Measurements from ENCODE around the gene CNIH1.
"Not testable (repeated sequence)": the region's sequence is repeated elsewhere in the genome, so short reads cannot be mapped to it uniquely, and the experiment has no call there.

Gene CNIH1

GRCh38 chr14:54435500-54435981, 5.6 kb downstream of the CNIH1 start:
- H3K27ac Mint-ChIP-seq, result no peak overlapping the region
- H3K4me3 Mint-ChIP-seq, result no peak overlapping the region
- H3K4me1 Mint-ChIP-seq (ENCODE audit: low read depth), result peaks cover 54% of the 10 kb centered on the region
- intact Hi-C loops (cut with micrococcal nuclease), result no loop called here
- H3K36me3 Mint-ChIP-seq (ENCODE audit: low read depth), result peaks cover 53% of the 10 kb centered on the region
- H3K27me3 Mint-ChIP-seq, result no peaks in the 10 kb centered on the region
- H3K9me3 Mint-ChIP-seq, result no peaks in the 10 kb centered on the region

- intact Hi-C loops (cut with micrococcal nuclease), result no loop called here
- no peaks in the 10 kb centered on the region for H3K27me3 Mint-ChIP-seq
- H3K9me3 Mint-ChIP-seq, result no peaks in the 10 kb centered on the region
- peaks cover 74% of the 10 kb centered on the region for H3K36me3 Mint-ChIP-seq (ENCODE audit: low read depth)
- no peak overlapping the region for H3K27ac Mint-ChIP-seq
- peaks cover under 1% of the 10 kb centered on the region for H3K4me1 Mint-ChIP-seq (ENCODE audit: low read depth)
- H3K4me3 Mint-ChIP-seq, result no peak overlapping the region
Observed at GRCh38 chr14:54428527-54428926, 12.6 kb downstream of the CNIH1 start.

DNA sequence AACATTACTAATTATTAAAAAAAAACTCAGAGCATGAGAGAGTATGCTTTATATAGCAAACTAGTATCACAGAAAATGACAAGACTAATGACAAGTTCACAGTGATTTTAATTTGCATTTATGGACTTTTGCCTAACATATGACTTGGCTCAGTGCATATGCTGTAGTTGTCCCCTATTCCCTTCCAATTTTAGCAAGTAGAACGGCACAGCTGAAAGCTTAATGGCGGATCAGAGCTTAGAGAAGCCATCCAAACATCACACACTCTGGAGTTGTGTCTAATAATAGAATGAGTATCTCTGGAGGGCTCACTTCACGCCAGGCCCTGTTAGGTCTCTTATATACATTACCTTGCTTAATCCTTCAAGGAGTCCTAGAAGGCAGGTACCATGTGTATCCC, 13.3 kb downstream of the CNIH1 start:
- intact Hi-C loops (cut with micrococcal nuclease), result no loop called here
- no peaks in the 10 kb centered on the region for H3K9me3 Mint-ChIP-seq
- no peak overlapping the region for H3K4me3 Mint-ChIP-seq
- no peak overlapping the region for H3K27ac Mint-ChIP-seq
- peaks cover 70% of the 10 kb centered on the region for H3K36me3 Mint-ChIP-seq (ENCODE audit: low read depth)
- no peaks in the 10 kb centered on the region for H3K27me3 Mint-ChIP-seq
- H3K4me1 Mint-ChIP-seq (ENCODE audit: low read depth), result no peaks in the 10 kb centered on the region

DNA sequence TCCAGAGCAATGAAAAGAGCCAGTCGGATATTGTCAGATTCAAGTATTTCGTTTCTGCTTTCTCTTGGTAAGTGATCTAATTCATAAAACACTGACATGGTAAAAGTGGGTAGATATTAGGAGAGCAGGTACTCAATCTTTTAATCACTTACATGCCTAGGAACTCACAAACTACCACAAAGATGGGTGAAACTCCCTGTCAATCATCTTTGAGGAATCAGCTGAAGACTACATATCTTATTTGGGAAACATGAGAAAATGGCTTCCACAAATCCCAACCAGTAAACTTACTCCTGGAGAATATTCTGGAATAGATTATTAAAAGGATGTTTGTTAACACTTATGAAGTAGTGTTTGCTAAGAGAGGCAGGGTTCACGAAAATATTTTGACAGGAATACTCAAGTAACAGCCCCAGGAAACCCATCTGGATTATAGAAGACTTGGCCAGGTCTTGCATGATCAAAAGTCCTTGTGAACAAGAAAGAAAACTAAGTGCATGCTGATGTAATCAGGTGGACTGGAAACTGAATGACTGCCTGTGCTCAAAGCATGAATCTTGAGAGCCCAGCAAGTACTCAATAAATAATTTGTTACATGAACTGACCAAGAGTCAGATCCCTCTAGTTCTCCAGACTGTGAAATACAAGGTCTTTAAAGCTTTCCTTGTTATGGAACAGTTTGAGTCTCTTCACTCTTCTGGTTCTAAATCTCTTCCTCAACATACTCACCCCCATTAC, 15.5 kb downstream of the CNIH1 start:
- Mint-ChIP-seq H3K27me3 (no peaks in the 10 kb centered on the region), H3K36me3 (ENCODE audit: low read depth) (peaks cover 62% of the 10 kb centered on the region), H3K4me1 (ENCODE audit: low read depth) (peaks cover 2% of the 10 kb centered on the region), H3K9me3 (no peaks in the 10 kb centered on the region), H3K27ac (no peak overlapping the region), H3K4me3 (no peak overlapping the region)
- intact Hi-C loops (cut with micrococcal nuclease), result no loop called here

- no peaks in the 10 kb centered on the region for H3K27me3 Mint-ChIP-seq
- no peak overlapping the region for H3K4me3 Mint-ChIP-seq
- intact Hi-C loops (cut with micrococcal nuclease), result no loop called here
- no peaks in the 10 kb centered on the region for H3K9me3 Mint-ChIP-seq
- peaks cover 58% of the 10 kb centered on the region for H3K36me3 Mint-ChIP-seq (ENCODE audit: low read depth)
- no peak overlapping the region for H3K27ac Mint-ChIP-seq
- H3K4me1 Mint-ChIP-seq (ENCODE audit: low read depth), result peaks cover 8% of the 10 kb centered on the region
Observed at GRCh38 chr14:54425068-54425467, 16.1 kb downstream of the CNIH1 start.

- Mint-ChIP-seq H3K27me3 (no peaks in the 10 kb centered on the region), H3K4me1 (ENCODE audit: low read depth) (peaks cover 8% of the 10 kb centered on the region), H3K27ac (no peak overlapping the region), H3K4me3 (no peak overlapping the region), H3K36me3 (ENCODE audit: low read depth) (peaks cover 52% of the 10 kb centered on the region), H3K9me3 (no peaks in the 10 kb centered on the region)
- intact Hi-C loops (cut with micrococcal nuclease), result no loop called here
Observed at GRCh38 chr14:54424479-54424901, 16.7 kb downstream of the CNIH1 start.

DNA sequence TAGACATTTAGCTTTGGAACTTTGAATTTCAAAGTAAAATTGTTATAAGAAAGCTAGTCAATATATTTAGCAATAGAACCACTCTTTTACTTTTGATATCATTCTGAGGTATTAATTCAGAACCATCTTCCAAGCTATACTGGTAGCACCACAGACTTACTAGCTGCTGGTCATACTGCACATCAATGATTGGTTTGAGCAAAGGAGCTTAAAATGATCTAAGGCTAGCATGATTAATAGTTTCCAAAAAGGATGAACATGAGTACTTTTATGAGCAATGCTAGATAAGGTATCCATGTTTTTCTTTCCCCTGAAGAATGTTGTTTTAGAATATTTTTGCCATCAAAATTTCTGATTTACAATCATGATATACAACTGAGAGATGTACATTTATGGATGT, 17.2 kb downstream of the CNIH1 start:
- Mint-ChIP-seq H3K4me3 (no peak overlapping the region), H3K36me3 (ENCODE audit: low read depth) (peaks cover 47% of the 10 kb centered on the region), H3K27me3 (no peaks in the 10 kb centered on the region), H3K9me3 (no peaks in the 10 kb centered on the region), H3K4me1 (ENCODE audit: low read depth) (peaks cover 8% of the 10 kb centered on the region), H3K27ac (no peak overlapping the region)
- intact Hi-C loops (cut with micrococcal nuclease), result no loop called here

GRCh38 chr14:54420478-54421142, 20.6 kb downstream of the CNIH1 start:
- no peaks in the 10 kb centered on the region for H3K27me3 Mint-ChIP-seq
- H3K36me3 Mint-ChIP-seq (ENCODE audit: low read depth), result peaks cover 24% of the 10 kb centered on the region
- H3K27ac Mint-ChIP-seq, result peak overlapping the region; percentile 22
- H3K4me3 Mint-ChIP-seq, result no peak overlapping the region
- no peaks in the 10 kb centered on the region for H3K9me3 Mint-ChIP-seq
- peaks cover 8% of the 10 kb centered on the region for H3K4me1 Mint-ChIP-seq (ENCODE audit: low read depth)
- intact Hi-C loops (cut with micrococcal nuclease), result no loop called here

- intact Hi-C loops (cut with micrococcal nuclease), result no loop called here
- Mint-ChIP-seq H3K27ac (no peak overlapping the region), H3K4me3 (no peak overlapping the region), H3K9me3 (no peaks in the 10 kb centered on the region), H3K27me3 (no peaks in the 10 kb centered on the region), H3K36me3 (ENCODE audit: low read depth) (peaks cover 14% of the 10 kb centered on the region), H3K4me1 (ENCODE audit: low read depth) (no peaks in the 10 kb centered on the region)
Observed at GRCh38 chr14:54411371-54411770, 29.8 kb downstream of the CNIH1 start.

- peaks cover 16% of the 10 kb centered on the region for H3K36me3 Mint-ChIP-seq (ENCODE audit: low read depth)
- no peak overlapping the region for H3K4me3 Mint-ChIP-seq
- no peaks in the 10 kb centered on the region for H3K27me3 Mint-ChIP-seq
- H3K9me3 Mint-ChIP-seq, result no peaks in the 10 kb centered on the region
- no peaks in the 10 kb centered on the region for H3K4me1 Mint-ChIP-seq (ENCODE audit: low read depth)
- intact Hi-C loops (cut with micrococcal nuclease), result no loop called here
- no peak overlapping the region for H3K27ac Mint-ChIP-seq
Observed at GRCh38 chr14:54410215-54410614, 31.0 kb downstream of the CNIH1 start.

DNA sequence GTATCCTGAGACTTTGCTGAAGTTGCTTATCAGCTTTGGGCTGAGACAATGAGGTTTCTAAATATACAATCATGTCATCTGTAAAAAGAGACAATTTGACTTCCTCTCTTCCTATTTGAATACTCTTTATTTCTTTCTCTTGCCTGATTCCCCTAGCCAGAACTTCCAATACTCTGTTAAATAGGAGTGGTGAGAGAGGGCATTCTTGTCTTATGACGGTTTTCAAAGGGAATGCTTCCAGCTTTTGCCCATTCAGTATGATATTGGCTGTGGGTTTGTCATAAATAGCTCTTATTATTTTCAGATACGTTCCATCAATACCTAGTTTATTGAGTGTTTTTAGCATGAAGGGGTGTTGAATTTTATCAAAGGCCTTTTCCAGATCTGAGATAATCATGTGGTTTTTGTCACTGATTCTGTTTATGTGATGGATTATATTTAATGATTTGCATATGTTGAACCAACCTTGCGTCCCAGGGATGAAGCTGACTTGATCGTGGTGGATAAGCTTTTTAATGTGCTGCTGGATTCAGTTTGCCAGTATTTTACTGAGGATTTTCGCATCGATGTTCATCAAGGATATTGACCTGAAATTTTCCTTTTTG, 37.7 kb downstream of the CNIH1 start:
- intact Hi-C loops (cut with micrococcal nuclease); H3K9me3 Mint-ChIP-seq; H3K4me3 Mint-ChIP-seq; H3K27me3 Mint-ChIP-seq; H3K27ac Mint-ChIP-seq: not testable (repeated sequence)
- H3K4me1 Mint-ChIP-seq (ENCODE audit: low read depth), result peaks cover 10% of the 10 kb centered on the region
- H3K36me3 Mint-ChIP-seq (ENCODE audit: low read depth), result peaks cover 11% of the 10 kb centered on the region

DNA sequence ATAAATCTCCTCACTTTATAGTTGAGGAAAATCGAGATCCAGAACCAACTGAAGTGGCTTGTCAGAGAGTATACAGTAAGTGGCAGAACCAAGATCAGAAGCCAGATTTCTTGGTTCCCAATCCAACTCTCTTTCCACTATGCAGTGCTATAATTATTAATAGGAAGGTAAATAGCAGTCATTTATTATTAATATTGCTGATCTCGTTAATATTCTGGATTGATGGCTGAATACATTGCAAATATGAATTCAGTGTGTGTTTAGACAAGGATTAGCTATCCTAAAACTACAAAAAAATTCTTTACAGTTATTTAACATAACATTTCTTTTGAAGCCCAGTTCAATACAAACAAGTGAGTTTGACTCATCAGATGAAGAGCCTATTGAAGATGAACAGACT, 41.6 kb downstream of the CNIH1 start:
- Mint-ChIP-seq H3K4me3 (no peak overlapping the region), H3K27ac (peak overlapping the region; percentile 70)

DNA sequence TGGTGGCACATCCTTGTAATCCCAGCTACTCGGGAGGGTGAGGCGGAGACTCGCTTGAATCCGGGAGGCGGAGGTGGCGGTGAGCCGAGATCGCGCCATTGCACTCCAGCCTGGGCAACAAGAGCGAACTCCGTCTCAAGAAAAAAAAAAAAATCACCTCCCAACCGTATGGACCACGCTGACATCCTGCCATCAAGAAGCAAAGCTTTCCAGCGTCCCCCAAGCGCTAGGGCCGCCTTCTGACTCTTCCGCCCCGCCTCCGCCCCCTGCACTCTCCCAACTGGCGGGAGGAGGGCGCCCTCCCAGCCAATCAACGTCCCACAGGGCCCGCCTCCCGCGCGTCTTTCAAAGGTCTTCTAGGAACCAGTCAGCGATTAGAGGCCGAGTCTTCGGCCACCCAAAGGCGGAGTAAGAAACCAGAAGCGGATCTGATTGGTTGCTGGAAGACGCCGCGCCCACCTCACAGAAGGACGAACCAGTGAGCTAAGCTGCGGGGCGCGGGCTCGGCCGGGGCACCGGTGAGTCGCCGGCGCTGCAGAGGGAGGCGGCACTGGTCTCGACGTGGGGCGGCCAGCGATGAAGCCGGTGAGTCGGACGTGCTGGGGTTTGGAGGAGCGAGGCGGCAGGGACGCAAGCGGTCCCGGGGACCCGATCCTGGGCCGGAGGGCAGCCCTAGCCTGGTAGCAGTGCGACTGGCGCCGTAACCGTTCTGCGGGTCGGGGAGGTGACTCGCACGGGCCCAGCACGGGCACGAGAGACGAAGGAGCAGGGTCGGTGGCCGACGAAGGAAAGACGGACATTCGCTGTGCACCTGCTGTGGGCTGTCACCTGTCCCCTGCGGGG, 44.5 kb downstream of the CNIH1 start, which contains the start of gene CDKN3:
Gene CDKN3 (plus strand): TSS at position 515 of the 843 bp plus-strand sequence. CDS start 62 bp downstream, at position 577.
- Mint-ChIP-seq H3K4me1 (ENCODE audit: low read depth) (peaks cover 19% of the 10 kb centered on the region), H3K36me3 (ENCODE audit: low read depth) (peaks cover 8% of the 10 kb centered on the region), H3K9me3 (no peaks in the 10 kb centered on the region), H3K27me3 (no peaks in the 10 kb centered on the region), H3K4me3 (peak within 1 kb of the TSS; percentile 87), H3K27ac (peak within 1 kb of the TSS; percentile 73)
- intact Hi-C loops (cut with micrococcal nuclease), result loop anchor here (2.0 kb wide), 2 partner anchors 44 to 92 kb away; partner anchors contain the start of genes CNIH1 and GMFB

More for the DNA sequence above, 41.6 kb downstream of the CNIH1 start:
- Mint-ChIP-seq H3K27me3 (no peaks in the 10 kb centered on the region), H3K36me3 (ENCODE audit: low read depth) (peaks cover 8% of the 10 kb centered on the region), H3K9me3 (no peaks in the 10 kb centered on the region), H3K4me1 (ENCODE audit: low read depth) (peaks cover 19% of the 10 kb centered on the region)
- intact Hi-C loops (cut with micrococcal nuclease), result no loop called here

Data from dendritic cell treated with granulocyte-macrophage colony-stimulating factor and Interleukin-4, amounts not matched to agents 40 ng/mL and 50 ng/mL, for 4 days (primary cell).